HG03342 (cell line): ENCODE results near the gene TMLHE.
"Not testable (repeated sequence)": the region's sequence is repeated elsewhere in the genome, so short reads cannot be mapped to it uniquely, and the experiment has no call there.

Source experiments
- ATAC-seq: cut with Tn5 transposase; IDR thresholded peaks from one replicate; pipeline ENCODE4 v1.9.1; 2021; ENCODE audit warnings: mild to moderate bottlenecking, moderate library complexity; ENCODE audit not compliant: unreplicated experiment

The TMLHE gene, protein sequence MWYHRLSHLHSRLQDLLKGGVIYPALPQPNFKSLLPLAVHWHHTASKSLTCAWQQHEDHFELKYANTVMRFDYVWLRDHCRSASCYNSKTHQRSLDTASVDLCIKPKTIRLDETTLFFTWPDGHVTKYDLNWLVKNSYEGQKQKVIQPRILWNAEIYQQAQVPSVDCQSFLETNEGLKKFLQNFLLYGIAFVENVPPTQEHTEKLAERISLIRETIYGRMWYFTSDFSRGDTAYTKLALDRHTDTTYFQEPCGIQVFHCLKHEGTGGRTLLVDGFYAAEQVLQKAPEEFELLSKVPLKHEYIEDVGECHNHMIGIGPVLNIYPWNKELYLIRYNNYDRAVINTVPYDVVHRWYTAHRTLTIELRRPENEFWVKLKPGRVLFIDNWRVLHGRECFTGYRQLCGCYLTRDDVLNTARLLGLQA

DNA sequence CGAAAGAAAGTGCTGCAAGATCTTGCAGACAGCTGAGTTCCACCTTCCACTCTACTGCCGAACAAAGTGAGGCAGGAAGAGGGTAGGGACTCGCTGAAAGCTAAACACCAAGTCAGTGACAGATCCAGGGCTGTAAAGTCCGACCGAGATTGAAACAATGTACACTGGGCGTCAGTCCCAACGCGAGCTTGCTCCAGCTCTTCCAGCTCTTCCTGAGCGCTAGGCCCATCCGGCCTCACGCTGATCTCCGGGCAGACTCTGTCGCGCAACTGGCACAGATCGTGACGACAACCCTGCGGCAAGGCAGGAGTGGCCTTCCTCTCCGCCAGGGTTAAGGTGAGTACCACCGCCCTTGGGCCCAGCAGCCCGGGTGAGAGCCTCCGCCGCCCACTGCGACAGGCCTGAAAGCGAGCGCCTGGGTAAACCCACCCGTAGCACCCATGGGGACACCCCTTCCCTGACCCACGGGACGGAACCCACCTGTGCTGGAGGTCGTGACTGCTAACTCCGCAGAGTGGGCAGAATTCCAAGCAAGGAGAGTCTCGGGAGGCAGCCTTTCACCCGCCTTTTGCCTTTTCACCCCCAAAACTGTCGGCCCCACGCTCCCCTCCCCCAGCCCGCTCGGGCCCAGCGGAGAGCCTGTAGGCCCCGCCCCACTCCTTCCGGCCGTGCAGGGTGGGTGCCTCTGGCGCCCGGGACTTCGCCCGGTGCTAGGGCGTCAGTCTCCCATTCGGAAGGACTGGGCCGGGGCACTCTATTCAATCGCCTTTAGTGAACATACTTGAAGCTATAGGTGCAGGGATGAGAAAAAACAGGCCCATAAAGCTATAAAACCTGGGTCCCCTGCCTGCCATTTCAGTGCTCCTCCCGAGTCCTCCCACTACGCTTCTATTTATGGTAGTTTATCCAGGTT lies at the start of gene TMLHE, which contains the start of gene SPRY3:
TSS of gene TMLHE (minus strand) at position 641 of the 913 bp plus-strand sequence. CDS start 67,676 bp downstream, outside the sequence.
TSS of gene SPRY3 (plus strand) at position 275 of the 913 bp plus-strand sequence.
- peak; percentile 89 for ATAC-seq

DNA sequence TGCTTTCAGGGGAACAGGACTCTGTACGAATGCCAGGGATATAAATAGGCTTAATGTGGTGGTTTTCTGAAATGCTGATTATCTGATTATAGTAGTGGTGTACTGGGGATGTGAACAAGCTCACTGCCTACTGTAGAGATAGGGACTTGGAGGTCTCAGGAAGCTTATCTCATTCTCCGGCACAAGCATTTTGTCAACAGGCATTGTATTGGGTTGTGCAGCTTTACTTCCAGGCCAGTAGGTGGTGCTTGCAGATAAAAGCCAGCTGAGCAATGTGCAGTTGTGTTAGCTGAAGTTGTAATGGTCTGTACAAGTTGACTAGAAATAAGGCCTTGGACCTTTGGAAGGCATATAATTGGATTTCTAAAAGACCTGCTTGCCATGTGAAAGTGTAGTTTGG lies 49.5 kb upstream of the TMLHE start:
- ATAC-seq = no peak

DNA sequence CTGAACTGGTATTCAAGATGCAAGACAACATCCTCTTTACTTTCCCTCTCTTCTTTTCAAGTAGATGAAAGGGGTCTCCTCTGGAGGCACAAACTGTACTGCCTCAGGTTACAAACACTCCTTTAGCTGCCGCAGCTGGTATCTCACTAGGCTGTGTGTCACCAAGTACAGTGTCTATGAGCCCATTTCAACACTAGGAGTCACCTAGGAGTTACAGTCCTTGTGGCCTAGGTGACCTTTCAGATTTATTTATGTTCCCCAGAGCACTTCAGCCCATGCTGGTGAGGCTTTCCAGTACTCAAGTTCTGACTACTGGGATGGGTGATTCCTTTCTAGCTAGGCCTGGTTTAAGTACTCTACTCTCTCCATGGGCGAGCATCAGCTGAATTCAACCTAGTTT lies 32.4 kb upstream of the TMLHE start:
- ATAC-seq = no peak

DNA sequence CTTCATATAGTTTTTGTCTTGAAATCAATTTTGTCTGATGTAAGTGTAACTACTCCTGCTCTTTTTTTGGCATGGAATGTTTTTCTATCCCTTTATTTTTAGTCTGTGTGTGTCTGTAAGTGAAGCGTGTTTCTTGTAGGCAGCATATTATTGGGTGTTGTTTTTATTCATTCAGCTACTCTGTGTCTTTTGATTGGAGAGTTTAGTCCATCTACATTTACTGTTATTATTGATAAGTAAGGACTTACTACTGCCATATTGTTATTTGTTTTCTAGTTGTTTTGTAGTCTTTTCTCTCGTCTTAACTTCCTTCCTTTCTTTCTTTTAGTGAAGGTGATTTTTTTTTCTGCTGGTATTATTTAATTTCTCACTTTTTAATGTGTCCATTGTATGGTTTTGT lies 30.5 kb upstream of the TMLHE start:
- no peak for ATAC-seq

DNA sequence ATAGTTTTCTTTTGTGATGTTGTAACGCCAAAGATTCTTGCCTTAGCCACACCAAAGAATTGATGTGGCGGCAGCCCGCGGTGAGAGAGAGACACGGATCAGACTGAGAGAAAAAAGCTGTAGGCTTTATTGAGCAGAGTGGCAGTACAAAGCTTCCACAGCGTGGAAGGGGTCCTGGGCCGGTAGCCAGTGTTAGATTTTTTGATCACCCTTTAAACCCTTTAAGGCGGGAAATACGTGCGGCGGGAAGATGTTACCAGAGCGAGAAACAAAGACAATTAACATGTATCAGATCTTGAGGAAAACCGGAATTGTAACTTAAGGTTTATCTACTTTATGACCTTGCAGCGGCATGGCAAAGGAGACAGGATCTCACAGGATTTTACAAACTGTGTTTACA lies 28.6 kb upstream of the TMLHE start:
- ATAC-seq = not testable (repeated sequence)

DNA sequence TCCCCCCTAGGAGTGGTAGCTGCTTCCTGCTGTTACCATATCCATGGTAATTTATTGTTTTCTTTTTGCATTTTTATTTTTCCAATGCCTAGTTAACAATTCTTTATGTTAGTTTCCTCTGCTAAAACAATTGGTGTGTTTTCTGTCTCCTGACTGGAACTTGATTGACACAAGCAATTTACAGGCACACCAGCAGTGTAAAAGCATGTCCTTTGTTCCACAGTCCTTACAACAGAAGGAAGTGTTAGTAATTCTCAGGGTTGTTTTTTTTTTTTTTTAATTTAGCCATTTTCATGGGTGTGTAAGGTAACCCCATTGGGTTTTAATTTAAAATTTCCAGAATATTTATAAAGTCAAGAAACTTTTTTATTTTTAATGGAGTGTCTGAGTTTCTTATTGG lies 25.0 kb upstream of the TMLHE start:
- ATAC-seq = no peak

DNA sequence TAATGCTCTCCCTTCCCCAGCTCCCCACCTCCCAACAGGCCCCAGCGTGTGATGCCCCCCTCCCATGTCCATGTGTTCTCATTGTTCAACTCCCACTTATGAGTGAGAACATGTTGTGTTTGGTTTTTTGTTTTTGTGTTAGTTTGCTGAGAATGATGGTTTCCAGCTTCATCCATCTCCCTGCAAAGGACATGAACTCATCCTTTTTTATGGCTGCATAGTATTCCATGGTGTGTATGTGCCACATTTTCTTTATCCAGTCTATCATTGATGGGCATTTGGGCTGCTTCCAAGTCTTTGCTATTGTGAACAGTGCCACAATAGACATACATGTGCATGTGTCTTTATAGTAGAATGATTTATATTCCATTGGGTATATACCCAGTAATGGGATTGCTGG lies 22.3 kb upstream of the TMLHE start:
- not testable (repeated sequence) for ATAC-seq

DNA sequence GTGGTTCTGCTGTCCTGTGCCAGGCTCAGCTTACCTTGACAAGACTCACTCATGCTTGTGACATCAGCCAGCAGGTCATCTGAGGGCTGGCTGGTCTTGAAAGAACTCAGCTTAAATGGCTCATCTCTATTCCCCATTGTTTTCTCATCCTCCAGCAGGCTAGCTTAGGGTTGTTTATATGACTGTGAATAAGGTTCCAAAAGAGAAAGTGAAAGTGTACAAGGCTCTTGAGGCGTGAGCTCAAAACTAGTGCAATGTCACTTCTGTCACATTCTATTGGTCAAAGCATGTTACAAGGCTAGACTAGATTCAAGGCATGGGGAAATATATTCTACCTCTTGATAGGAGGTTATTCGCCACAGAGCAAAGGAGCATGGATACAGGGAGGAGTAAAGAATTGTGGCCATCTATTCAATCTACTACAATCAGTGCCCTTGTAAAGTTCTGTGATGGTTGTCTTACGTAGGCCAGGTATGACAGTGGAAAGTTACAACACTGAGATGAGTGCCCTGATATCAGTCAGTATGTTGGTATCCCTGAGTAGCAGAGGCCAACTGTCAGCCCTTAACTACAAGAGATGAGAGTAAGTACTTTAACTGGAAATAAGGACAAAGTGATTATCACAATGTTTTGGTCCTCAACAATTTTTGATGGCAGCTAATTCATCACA lies 19.8 kb upstream of the TMLHE start:
- ATAC-seq = peak; percentile 76

DNA sequence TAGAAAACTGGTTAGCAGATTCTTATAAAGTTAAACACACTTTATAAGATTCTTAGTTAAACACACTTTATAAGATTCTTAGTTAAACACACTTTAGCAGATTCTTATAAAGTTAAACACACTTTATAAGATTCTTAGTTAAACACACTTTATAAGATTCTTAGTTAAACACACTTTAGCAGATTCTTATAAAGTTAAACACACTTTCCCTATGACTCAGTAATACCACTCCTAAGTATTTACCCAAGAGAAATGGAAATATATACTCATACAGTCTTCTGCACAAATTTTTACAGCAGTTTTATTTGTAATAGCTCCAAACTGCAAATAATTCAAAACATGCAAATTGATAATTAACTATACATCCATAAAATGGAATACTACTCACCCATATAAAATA lies 7.4 kb upstream of the TMLHE start:
- not testable (repeated sequence) for ATAC-seq

DNA sequence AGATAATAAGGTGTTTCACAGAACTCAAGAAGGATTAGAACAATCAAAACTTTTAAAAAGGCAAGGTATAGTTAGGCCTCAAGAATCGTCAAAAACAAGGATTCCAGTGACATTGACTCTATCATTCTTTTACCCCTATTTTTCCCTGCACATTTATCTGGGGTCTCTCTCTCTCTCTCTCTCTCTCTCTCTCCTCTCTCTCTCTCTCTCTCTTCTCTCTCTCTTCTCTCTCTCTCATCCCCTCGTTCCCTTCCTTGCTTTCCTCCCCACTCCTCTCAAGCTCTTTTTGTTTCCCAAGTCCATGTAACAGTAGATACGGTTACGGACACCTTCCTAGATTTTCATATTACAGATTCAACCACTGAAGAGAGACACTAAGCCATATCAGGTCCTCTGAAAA lies 3.2 kb upstream of the TMLHE start:
- no peak for ATAC-seq

DNA sequence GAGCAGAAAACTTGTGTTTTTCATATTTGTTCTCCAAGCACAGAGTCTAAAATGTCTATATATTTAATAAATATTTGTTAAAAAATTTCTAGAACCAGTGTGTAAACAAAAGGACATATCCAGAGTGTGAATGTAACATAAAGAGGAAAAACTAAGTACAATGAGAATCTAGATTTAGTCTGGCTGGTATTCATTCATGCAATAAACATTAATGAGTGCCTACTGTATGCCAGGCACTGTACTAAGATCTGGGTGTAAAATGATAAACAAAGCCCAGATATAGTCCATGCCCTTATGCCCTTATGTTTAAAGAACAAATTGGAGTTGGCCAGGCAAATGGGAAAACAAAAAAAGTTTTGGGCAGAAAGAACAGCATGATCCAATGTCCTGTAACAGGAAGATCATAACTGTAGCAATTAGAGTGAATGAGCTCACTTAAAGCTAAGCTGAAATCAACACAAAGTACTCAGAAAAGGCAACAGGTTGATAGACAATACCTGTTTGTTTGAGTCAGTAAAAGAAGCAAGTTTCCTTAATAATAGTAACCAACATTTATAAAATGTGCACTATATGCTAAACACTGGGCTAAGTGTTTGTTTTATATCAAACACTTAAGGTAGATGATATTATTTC lies 1.3 kb upstream of the TMLHE start:
- ATAC-seq = no peak

DNA sequence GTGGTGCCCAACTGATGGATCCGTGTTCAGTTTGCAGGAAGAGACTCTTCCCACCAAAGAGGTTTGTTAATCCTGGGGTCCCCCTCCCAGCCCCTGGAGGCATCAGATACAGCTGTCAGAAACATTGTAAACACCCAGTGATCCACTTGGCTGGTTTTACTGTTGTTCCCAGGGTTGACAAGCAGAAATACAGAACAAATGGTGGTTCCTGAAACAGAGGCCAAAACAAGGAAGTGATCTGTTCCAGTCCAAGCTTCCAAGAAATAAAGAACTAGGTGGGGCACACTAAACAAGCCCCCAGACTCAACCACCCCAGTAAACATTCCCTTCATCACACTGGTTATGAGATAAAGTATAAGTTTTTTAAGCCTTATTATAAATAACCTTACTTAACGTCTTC lies 1.4 kb downstream of the TMLHE start:
- no peak for ATAC-seq

DNA sequence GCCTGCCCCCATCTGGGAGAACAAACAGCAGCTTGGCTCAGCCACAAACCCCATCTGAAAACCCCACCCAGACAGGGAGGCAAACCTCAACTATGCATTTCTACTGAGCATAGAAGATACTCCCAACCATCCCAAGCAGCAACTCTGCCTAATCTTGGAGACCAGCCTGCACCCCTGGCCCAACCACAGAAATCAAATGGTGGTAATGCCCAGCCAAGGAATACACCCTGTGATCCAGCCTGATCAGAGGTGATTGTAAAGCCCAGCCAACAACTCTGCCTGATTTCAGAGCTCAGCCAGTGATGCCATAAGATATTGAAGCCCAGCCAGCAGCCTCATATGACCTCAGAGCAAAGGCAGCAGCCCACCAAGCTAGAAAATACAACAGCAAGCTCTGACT lies 19.8 kb downstream of the TMLHE start:
- no peak for ATAC-seq

DNA sequence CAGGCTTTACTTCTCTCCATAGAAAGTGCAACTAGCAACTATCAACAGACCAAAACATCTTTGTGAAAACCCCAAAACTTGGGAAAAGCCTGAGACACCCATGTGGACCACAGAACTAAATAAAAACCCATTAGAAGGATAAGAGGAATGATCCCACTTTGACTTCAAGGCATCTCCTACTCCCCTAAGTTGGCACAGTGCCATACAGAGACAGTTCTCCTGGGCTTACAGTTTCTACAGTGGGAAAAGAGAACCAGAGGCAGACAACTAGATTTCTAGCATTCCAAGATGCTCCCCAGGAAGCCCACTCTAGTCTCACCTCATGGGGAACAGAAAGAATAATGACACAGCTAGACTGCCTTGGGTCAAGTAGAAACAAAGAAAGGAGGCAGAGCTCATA lies 20.4 kb downstream of the TMLHE start:
- ATAC-seq = no peak

DNA sequence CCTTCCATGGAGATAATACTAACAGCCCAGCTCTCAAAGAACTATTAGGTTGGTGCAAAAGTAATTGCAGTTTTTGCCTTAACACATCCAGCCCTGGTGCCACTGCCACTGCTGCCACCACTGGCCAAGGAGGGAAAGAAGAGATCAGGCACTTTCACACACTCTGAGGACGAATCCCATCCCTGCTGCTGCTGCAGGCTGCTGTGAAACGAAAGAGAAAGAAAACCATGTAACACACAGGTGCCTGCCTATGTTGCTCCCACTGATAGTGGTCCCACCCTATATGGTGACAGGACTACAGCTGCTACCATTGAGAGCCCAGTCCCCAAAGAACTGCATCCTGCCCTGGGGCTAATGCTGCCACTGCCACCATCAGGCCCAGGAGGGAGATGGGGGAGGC lies 35.1 kb downstream of the TMLHE start:
- ATAC-seq = no peak

DNA sequence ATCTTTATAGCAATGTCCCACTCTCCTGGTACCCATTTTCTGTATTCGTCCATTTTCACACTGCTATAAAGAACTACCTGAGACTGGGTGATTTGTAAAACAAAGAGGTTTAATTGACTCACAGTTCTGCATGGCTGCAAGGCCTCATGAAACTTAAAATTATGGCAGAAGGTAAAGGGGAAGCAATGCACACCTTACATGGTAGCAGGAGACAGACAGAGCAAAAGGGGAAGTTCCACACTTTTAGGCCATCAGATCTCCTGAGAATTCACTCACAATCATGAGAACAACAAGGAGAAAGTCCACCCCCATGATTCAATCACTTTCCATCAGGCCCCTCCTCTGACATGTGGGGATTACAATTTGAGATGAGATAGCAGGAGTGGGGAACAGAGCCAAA lies 49.7 kb downstream of the TMLHE start:
- no peak for ATAC-seq

DNA sequence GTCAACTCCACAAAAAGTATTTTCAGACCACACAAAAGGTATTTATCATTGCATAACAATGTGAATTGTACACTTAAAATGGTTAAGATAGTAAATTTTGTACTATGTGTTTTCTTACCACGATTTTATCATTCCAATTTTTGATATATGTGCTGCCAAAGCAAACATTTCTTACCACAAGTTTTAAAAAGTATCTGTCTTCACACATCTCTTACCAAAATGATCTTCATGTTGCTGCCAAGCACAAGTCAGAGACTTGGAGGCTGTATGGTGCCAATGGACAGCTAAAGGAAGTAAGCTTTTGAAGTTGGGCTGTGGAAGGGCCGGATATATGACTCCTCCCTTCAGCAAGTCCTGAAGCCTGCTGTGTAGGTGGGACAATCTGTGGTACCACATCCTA lies 67.9 kb downstream of the TMLHE start:
- no peak for ATAC-seq

DNA sequence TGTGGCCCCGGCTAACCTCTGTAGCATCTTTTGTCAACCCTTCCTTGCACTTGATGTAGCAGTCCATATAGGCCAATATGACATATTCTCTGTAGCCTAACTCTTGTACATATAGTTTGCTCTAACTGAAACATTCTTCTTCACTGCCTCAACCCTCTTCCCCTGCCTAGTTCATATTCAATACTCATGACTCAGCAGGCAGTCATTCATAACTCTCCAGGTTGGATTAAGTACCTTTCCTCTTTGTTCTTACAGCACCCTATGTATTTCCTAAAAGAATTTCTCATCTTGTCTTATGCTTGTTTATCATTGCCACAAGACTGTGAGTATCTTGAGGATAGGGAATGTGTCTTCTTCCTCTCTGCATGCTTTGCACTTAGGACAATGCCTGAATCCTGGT lies 76.9 kb downstream of the TMLHE start:
- ATAC-seq = no peak

DNA sequence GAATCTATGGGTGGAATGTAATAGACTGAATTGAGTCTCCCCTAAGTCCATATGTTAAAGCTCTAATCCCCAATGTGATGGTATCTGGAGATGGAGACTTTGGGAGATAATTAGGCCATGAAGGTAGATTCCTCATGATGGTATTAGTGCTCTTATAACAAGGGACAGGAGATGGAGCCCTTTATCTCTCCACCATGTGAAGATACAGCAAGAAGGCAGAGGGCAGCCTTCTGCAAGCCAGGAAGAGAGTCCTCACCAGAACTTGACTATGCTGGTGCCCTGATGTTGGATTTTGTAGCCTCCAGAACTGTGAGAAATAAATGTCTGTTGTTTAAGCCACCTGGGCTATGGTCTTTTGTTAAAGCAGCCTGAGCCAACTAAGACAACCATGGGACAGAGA lies 78.0 kb downstream of the TMLHE start:
- ATAC-seq = no peak

DNA sequence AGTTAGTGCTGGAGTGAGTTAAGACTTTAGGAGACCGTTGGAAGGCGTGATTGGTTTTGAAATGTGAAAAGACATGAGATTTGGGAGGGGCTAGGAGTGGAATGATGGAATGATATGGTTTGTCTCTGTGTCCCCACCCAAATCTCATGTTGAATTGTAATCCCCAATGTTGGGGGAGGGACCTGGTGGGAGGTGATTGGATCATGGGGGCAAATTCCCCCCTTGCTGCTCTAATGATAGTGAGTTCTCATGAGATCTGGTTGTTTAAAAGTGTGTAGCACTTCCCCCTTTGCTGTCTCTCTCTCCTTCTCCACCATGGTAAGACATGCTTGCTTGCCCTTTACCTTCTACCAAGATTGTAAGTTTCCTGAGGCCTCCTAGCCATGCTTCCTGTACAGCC lies 85.7 kb downstream of the TMLHE start:
- ATAC-seq = not testable (repeated sequence)

DNA sequence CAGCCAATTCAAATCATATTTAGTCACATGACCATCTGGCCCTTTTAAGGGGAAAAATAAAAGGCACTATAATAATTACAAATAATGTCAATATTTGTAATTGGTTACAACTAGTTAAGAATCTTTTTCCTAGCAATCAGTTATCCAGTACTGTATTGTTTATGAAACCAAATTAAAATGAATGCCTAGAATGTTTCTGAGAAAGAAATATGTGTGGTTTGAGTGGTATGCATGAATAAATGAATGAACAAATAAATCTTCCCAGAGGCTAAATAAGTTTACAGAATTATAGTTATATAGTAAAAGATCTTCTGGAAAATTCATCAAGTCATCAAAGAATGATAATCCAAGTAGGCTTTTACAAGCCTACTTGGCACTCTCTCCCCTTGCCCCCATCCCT lies 98.5 kb downstream of the TMLHE start:
- ATAC-seq = no peak
